Esophagus mucosa (tissue), 1 donor: ENCODE measurements around the gene PSD2. TPM values are rescaled to one million over a fixed set of nuclear protein-coding genes. Genes with fewer than 3 reads are reported as not detected.

ENCODE experiments used
- ATAC-seq: fragments of 200-7000 bp; cut with Tn5 transposase; one replicate; pipeline ENCODE4 v1.9.1; 2020
- total RNA-seq: library from RNA; stranded (reverse); gene quantifications from one replicate; pipeline ENCODE4 v1.2.4, GENCODE V29; 2023
- donor health status: DM: yes; HTN: yes; CAD: no.

Gene PSD2
- total RNA-seq, 1 donor from 2014 or later = not detected

DNA sequence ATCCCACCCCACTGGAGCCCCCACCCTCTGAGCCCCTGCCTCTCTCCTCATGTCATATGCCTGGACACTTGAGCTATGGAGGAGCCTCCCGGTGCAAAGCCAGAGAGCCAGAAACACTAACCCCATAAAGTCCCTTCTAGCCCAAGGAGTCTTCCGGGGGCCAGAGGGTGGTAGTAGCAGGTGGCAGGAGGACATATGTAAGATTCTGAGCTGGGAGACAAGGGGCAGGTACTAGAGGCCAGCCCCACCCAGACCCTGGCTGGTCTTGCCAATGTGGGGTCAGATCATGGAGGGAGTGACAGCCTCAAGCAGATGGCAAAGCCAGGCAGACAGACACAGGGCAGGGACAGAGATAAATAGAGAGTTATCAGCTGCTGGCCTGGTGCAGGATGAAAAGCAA is 63.4 kb downstream of the PSD2 start:
- no peak for ATAC-seq

DNA sequence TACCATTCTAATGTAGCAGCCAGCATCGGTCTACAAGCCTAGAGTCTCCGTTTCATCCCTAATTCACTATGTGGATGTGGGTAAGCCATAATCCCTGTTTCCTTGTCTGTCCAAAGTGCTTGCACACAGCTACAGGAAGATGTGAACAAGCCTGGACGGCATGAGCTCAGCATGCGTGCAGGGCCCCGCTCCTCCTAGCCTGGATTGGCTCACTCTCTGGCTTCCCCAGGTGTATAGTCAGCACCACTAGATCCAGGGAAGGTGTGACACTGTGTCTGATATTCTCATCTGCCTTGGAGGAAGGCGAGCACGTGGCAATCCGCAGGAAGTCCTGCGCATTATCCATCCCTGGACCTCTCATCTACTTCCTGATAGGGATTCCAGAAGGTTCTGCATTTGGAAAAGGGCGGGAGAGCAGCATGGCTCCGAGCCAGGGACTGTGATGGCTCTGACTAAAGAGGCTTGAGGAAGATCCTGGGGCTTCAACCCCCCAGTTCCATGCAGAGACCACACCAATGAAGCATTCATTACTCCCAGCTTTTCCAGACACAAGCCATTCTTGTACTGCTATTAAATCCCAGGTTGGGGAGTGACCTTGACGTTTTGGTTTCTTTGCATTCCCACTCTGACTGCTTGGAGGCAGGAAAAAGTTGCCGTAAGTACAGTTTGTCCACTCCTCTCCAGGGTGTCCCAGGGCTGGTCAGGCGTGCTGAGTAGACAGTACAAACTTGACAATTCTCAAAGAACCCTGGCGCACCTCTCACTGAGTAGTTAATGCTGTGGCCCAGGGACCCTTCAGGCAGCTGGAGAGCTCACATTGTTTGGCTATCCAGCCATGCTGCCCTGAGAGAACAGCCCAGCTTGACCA is 65.6 kb downstream of the PSD2 start:
- peak; percentile 53 for ATAC-seq

DNA sequence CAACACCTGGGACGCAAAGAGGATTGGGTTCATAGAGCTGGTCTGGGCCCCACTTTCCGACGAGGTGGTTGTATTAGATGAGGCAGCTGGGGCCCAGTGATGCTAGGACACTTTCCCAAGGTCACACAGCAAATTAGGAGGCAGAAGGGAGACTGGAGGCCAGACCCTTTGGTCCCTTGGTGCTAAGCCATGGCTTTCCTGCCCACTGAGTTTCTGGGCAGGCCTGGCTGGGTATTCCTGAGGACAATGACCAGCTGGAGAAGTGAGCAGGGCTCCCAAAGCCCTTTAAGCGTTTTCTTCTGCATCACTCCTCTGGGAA is 66.2 kb downstream of the PSD2 start:
- no peak for ATAC-seq

DNA sequence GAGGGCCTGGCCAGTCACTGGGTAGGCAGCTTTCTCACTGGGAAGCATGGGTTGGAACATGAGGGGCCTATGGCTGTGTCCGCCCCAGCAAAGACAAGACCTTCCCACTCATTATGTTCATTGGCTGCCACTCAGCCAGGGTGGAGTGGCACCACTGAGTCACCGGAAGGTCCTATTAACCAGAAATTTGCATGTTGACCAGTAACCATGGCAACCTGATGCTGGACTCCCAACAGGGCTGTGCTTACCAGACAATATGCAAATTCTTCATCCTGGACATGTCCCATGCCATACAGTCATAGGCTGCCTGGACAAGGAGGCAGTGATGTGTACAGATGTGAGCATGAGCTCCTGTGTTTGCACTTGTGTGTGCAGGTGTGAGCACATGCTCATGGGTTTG is 66.7 kb downstream of the PSD2 start:
- no peak for ATAC-seq

DNA sequence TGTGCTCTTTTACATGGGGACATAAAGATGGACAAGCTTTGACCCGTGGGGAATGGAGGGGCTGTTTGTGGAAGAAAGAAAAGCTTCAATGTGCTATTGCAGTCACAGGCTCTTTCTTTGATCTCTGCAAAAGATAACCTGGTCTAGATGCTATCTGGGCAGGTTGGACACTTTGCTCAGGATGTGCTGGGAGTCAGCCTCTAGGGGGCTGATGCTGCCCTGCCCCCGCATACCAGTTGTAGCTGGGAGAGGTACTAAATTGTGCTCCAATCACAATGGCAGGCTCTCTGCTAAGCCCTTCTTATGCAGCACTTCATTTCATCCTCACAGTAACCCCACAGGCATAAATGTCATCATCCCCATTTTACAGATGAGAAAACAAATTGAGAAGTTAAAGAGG is 67.2 kb downstream of the PSD2 start:
- ATAC-seq = no peak

DNA sequence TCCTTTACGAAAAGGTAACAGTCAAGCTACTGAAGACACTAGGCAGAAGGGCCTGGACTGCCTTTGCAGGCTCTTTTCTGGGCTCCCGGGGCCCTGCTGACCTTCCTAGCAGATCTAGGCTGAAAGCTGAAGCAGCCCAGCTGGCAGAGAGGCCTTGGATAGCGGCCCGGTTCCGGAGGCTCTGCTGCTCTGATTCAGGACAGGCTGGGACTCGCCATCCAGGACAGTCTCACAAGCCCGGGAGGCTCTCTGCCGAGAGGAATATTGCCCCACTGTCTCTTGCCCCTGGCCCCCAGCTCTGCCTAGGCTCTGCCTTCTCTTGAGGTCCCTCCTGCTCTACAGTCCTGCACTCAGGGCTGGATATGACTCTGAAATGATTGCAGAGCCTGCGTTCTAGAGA is 67.8 kb downstream of the PSD2 start:
- ATAC-seq = peak; percentile 46

DNA sequence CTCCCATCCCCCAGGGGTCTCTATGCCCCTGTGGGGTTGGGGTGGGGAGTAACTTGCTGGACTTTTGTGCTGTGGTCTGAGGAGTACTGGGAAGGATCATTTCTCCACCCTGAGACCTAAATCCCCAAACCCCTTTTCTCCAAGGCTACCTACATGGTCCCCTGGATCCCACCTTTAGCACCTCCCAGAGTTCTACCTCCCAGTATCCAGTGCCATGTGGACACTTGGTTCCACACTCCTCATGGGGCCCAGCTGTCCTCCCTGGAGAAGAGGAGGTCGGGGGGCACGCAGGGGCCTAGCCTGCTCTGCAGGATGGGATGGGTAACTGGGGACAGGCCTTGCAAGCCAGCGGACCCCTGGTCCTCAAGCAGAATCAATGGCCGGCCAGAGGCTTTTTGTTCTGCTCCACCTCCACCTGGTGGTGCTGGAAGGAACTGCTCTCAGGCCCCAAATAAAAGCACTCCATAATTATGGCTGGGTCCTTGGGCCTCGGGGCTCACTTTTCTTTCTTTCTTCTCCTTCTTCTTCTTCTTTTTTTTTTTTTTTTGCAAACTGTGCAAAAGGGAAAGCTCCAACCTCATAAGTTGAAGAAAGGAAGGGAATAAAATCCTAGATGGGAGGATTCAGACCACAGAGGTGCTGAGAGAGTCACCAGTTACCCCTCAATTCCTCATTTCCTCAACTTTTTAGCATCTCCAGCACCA is 68.4 kb downstream of the PSD2 start:
- peak; percentile 64 for ATAC-seq

DNA sequence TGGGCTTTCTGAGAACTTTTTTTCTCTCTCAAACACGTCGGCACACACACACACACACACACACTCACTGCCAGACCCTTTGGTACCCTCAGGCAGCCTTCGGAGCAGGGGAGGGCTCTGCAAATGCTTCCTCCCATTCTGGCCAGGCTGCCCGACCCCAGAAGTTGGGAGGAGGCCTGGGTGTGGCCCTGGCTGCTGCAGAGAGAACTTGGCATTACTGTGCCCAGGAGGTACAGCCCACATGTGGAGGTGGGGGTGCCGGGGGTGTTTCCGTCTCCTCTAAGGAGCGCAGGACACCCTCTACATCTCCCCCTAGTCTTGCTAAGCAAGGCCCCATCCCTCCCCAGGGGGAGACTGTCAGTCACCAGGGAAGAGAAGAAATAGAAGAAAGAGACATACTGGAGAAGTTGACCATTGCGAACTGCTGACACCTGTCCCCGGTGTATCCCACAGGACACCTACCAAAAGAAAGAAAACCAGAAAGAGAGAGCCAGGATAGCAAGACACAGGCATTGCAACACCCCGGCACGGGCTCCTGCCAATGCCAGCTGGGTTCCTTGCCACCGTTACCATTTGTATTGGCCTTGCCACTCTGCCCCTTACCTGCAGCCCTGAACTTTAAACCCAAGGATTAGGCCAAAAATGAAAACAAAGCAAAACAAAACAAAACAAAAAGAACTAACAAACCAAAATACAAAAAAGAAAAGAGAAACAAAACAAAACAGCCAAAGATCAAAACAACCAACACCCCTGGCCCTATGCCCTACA is 69.3 kb downstream of the PSD2 start:
- no peak for ATAC-seq

DNA sequence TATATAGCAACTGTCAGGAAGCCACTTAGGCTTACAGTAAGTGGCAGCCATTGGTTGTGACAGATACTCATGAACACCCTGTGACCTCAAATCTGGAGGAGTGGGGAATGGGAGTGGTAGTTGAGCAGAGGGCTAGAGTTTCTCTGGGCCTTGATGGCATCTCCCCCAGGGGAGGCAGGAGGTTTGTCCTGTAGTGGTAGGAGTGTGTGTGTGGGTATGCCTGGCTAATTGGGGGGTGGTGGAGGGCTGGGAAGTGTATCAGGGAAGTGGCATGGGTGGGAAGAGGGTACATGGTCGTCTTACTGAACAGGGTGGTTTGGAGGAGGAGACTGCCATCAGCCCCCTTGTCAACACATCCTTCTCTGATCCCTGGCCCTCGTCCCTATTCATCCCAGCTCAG is 71.5 kb downstream of the PSD2 start:
- ATAC-seq = no peak

DNA sequence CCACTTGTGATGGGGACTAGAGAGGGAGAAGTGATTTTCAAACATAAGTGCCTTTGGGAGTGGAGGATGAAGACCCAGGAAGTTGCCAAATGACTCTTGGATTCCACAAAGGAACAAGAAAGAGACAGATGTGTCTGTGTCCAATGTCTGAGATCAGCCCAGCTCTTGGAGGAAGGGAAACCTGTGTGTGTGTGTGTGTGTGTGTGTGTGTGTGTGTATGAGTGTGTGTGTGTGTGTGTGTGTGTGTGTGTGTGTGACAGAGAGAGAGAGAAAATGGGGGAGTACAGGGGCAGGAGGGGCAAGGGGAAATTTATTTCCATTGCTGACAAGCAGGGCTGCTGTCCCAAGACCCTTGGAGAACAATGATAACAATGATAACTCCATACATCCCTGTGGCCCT is 72.0 kb downstream of the PSD2 start:
- no peak for ATAC-seq

DNA sequence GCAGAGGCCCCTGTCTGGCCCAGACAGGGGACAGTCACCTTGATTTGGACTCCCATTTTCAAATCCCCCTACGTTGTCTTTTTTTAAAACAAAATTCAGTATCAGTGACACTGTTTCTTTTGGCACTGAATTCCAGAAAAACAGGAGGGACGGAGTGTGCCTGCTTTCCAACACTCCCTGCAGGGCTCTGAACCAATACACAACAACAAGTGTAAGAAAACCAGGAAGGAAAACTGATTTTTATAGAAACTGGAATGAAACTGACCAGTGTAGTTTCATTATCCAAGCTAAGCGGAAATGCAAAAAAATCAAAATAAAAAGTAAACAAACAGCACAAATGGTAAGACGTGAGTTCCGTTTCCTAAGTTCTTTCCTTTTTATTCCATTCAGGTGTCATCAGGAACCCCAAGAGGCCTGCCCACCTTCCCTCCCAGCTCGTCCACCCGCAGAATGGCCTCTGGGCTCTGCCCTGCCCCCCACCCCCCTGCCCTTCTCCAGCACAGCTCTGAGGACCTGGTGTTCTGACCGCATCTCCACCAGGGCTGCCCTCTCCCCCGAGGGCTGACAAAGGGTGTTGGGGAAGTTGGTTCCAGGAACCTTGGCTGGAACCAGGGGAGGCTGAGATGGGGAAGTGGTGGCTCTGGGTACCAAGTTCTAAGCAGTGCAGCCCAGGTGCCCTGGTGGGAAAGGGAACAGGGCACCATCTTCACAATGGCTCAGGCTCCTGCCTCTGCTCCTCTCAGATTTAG is 73.6 kb downstream of the PSD2 start:
- ATAC-seq = no peak

DNA sequence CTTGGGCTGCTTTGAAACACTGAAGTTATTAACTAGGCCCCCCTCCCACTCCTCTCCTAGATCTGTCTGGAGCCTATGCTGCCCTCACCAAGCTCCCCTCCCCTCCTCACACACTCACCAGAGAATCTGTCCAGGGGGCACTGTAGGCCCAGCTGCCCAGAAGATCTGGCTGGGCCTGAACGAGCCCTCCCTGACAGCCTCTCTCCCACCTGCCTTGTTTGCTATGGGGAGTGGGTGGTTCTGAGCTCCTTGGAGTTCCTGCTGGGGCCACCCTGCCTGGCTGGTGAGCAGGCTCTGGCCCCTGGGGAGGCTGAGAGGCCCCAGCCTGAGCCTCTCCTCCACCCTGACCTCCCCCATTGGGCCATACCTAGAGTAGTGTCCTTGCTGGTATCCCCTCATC is 75.1 kb downstream of the PSD2 start:
- no peak for ATAC-seq

DNA sequence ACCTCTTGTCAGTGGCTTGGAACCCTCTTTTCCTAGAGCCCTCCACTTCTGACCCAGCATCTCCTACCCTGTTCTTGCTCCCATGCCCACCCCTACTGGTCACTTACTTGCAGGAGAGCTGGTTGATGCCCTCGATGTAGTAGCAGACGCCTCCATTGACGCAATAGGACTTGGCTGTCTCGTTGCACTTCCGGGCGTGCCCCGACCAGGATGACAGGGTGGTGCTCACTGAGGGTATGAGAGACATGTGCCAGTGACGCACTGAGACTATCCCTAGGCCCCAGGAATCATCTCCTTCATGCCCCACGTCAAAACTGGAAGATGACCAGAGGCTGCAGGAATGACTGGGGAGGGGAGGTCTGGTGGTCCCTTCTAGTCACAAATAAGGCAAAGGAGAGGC is 76.0 kb downstream of the PSD2 start:
- ATAC-seq = peak; percentile 54

DNA sequence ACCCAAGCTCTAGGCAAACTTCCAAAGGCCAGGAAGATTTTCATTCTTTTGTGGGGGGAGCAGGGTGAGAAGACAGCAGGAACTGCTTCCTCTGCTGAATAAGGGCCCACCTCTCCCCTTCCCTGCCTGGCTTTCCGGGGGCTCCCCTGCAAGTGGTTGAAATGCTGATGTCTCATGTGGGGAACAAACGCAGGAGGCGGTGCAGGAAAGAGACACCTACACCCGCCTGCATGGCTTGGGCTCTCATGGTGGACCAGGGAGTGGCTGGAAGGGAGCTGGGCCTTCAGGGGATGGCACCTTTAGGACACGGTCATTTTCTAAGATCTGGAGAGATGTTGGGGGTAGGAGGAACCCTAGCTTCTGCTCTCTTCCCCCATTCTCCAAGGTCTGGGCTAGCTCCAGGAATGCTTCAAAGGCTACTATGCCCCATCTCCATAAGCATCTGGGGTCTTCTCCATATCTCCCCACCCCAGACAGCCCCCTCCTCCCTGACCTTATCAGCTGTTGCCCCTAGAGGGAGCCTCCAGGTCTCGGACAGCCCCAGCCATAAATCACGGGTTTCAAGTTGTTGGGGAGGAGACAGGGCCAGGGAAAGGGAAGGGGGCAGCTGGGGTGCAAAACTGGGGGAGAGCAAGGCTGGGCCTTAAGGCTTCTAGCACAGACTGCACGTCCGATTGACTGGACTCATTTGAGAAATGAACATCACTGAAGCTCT is 76.6 kb downstream of the PSD2 start:
- no peak for ATAC-seq

DNA sequence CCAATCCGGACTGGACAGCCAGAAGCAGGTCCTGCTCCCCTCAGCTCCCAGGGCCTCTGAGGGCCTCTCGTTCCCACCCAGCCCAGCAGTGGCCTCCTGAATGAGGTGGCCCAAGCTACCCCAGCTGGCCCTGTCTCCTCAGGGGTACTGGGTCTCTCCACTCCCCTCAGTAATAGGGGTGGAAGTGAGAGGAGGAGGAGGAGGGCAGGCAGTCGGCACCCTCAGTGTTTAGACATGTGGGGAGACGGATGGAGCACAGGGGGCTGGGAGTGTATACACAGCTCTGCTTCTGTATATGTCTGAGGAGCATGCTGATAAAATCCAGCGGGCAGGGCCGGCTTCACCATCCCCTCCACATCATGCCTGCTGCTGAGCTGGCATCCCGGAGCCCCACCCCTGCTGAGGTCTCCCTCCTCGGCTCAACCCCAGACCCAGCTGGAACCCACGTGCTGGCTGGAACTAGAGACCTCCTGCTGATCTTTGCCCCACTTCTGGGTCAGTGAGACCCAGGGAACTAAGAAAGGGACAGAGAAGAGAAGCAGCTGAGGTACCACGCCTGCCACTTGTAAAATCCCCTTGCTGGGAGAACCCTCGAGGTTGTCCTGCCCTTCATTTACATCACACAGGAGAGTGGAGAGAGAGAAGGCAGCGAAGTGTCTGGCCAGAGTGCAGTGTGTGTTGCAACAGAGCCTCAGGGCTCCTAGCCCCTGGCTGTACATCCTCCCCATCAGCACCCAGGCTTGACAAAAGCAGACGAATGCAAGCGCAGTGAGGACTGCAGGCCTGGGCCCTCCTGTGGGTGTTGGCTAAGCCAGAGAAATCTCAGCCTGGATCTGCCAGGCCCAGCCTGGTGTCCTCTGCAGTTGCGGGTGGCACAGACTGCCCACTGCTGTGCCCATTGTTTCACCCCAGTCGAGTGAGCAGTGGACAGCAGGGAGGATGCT is 77.5 kb downstream of the PSD2 start:
- no peak for ATAC-seq

DNA sequence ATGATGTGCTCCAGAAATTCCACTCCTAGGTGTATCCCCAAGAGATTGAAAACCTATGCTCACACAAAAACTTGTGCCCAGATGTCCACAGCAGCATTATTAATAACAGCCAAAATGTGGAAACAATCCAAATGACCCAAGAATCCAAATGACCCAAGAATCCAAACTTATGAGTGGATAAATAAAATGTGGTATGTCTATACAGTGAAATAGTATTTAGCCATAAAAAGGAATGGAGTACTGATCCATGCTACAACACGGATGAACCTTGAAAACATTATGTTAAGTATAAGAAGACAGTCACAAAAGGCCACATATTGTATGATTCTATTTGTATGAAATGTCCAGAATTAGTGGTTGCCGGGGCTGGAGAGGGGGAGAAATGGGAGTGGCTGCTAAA is 80.3 kb downstream of the PSD2 start:
- no peak for ATAC-seq

DNA sequence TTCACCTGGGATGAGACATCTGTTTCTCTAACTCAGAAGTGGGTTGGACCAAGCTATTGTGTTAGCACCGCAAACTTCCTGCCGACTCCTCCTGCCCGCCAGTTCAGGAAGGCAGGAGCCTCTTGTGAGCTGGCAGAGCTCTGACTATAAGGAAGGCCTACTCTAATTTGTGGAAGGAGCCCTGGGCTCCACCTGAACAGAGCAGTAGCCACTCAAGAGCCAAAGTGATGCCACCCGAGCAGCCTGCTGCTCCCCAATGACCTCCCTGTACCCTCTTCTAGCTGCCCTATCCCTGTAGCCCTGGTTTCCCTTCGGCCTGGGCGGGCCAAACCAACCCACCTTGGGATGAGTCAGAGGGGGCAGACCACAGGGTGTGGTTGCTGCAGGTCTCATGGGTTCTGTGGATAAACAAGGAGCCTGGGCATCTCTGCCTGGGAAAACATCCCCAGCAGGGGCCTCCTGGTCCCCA is 81.6 kb downstream of the PSD2 start:
- peak; percentile 83 for ATAC-seq

DNA sequence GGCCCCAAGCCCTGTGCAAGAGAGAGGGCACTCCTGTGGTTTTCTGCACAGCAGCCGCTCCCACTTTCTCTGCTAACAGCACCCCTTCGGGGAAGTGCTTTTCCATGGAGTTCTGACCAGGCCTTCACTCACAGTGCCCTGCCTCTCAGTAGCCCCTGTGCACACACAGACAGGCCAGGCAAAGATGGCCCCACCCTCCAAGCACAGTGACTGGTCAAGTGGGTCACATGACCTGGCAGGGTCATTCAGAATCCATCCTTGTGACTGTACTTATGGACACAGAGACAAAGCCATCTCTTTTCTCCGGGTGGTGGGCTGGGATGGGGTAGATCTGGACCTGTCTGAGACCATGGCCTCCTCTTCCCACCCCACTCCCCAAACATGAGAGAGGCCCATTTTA is 82.5 kb downstream of the PSD2 start:
- ATAC-seq = no peak

DNA sequence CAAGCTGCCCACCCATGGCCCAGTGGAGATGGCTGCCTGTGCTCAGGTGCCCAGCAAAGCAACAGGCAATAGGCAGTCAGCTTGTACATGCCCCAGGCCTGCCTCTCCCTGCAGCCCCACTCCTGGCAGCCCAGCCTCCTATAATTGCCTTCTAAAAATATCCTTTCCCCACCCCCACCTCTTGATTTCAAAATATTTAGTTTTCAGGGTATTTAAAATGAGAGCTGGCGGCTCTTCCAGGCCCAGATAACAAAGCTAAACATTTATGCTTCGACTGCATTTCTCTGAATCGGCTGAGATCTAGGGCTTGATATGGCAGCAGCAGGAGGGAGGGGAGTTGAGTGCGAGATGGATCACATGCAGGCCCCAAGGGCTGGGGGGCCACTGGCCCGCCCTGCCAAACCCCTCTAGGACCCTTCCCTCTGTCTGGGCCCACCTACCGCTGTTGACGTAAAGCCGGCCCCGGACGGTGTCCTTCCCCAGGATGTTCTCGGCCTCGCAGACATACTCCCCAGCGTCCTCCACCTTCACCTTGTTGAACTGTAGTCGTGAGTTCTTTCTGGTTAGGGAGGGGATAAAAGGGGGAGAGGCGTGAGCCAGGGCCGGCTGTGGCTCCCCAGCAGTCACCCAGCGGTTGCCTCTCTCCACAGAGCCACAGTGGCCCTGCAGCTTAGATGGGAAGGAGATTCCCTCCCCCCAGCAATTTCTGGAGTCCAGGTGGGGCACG is 85.0 kb downstream of the PSD2 start:
- no peak for ATAC-seq

DNA sequence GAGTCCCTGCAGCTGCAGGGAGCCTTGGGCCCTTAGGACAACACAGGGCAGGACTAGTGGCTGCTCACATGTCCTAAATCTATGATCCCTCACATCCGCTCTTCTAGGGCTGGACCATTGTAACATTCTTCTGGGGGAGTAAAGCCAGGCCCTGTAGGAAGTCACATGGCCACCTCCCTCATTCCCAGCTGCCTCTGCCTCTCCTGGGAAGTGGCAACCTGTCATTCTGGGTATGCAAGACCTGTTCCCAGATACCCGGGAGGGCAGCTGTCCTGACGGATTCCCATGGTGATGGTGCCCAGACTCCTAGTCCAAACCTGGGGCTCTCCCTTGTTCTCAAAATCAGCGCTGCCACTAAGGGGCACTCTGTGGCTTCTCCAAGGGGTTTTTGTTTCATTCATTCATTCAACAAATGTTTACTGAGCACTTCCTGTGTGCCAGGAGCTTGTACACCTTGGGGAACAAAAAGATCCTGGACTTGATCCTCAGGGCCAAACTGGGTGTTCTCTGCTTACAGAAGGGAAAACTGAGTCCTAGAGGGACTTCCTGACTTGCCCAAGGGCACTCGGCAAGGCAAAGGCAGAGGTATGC is 85.6 kb downstream of the PSD2 start:
- ATAC-seq = no peak
